KOPT-K1 (cell line): ENCODE data around the gene GRM5.
"Not testable (repeated sequence)": the region's sequence is repeated elsewhere in the genome, so short reads cannot be mapped to it uniquely, and the experiment has no call there.

Source experiments
- H3K27ac ChIP-seq: fragments of 200-600 bp; sonication (generic); 2 replicates; pipeline ENCODE4 v1.5.1; 2016; ENCODE audit warnings: antibody characterized with exemption, mild to moderate bottlenecking, low read depth, low read length; ENCODE audit not compliant: poor library complexity, severe bottlenecking
- H3K36me3 ChIP-seq: fragments of 200-600 bp; sonication (generic); 2 replicates; pipeline ENCODE4 v1.5.1; 2017; ENCODE audit warnings: antibody characterized with exemption, mild to moderate bottlenecking, low read length, moderate library complexity; ENCODE audit not compliant: insufficient read depth
- H3K9me3 ChIP-seq: fragments of 200-600 bp; sonication (generic); 2 replicates; pipeline ENCODE4 v1.5.1; 2017; ENCODE audit warnings: antibody characterized with exemption, low read length, mild to moderate bottlenecking; ENCODE audit not compliant: insufficient read depth, poor library complexity, severe bottlenecking

Gene GRM5

DNA sequence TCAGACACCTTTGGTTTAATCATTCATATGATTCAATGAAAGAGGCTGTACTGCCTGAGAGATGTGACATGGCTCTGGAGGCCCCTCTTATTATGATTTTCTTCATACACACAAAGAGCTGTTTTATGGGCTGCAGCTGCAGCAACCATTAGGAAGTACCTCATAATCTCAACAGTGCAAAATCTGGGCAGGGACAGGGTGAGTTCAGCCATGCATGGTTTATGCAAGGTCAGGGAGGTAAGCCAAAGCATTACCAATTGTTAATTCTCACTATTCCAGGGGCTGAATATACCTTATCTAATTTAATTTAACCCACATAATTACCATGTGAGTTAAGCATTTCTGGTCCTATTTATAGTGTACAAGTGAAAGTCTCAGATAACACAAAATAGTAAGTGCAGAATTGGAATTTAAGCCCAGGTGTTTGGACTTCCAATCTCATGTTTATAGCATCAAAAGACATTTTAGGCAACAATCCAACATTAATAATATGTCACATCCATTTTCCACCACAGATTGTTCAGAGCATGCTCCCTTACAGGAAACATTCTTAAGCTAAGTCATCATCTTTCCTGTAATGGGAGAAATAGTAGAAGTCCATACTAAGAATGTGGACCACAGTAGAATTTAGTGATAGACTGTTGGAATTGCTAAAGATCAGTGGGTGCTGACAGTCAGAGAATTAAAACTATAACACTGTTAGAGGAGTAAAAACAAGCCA lies 45.8 kb downstream of the GRM5 start:
- H3K36me3 ChIP-seq, H3K9me3 ChIP-seq, H3K27ac ChIP-seq: not testable (repeated sequence)

DNA sequence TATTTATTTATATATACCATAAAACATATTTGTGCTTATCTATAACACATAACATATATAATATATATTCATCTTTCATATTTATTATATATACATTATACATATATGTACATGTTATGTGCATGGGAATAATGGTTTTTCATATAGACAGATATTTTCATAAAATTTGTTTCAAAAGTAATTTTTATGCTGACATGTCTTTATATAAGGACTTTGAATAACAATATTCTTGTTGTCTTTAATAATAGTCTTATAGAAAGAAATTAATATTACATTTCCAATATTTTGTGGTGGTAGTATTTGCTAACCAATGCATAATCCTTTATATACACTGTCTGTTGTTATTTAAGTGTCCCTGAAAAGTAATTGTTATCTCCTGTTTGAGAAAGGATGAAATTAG lies 49.6 kb downstream of the GRM5 start:
- Histone ChIP-seq H3K27ac (no peak overlapping the region), H3K36me3 (no peaks in the 10 kb centered on the region), H3K9me3 (no peaks in the 10 kb centered on the region)

DNA sequence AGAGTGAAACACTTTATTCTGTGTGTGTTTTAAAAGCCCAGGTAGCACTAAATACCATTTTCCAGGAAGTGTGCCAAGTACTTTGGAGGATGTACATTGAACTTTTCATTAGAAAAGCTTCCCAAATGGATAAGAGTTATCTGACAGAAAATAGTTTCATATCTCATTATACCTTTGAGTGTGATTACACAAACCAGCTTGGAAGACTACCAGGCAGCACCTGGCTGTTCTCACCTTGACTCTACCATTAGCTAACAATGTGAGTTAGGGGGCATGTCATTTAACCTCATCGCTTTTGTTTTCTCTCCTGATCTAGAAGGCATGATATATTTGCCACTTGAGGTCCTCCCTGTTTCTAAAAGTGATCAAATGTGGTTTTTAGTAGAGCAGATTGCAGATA lies 50.2 kb downstream of the GRM5 start:
- H3K27ac ChIP-seq, result no peak overlapping the region
- H3K9me3 ChIP-seq, result no peaks in the 10 kb centered on the region
- H3K36me3 ChIP-seq, result no peaks in the 10 kb centered on the region

DNA sequence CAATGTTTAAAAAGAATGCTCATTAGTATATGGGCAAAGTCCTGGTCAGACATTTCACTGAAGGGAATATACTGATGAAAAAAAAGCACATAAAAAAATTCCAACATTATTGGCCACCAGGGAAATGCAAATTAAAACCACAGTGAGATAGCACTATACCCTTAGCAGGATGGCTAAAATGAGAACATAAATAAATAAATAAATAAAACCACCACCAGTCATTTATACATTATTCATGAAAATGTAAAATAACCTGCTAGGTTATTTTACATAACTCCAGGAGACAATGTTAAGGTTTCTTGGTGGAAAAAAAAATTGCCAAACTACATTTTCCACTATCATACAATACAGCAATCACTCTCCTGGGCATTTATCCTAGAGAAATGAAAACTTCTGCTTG lies 64.9 kb downstream of the GRM5 start:
- not testable (repeated sequence) for H3K9me3 ChIP-seq, H3K36me3 ChIP-seq, H3K27ac ChIP-seq

DNA sequence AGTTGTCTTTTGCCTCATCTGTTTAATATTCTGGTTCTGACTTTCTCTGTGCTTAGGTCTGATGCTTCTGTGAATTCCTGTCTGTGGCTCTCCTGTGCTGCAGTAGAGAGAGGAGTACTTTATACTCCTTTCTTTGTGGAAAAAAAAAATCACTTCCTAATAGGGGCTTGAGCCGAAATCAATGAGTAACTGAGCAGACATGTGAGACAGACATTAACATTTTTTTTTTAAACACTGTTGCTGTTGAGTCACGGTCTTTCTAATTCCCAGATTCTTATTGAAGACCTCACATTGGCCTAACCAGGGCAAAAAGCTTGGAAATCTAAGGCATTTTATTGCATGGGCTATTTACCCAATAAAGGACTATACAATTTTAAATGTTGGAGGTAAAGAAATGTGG lies 86.1 kb downstream of the GRM5 start:
- no peak overlapping the region for H3K27ac ChIP-seq
- no peaks in the 10 kb centered on the region for H3K9me3 ChIP-seq
- H3K36me3 ChIP-seq, result no peaks in the 10 kb centered on the region

DNA sequence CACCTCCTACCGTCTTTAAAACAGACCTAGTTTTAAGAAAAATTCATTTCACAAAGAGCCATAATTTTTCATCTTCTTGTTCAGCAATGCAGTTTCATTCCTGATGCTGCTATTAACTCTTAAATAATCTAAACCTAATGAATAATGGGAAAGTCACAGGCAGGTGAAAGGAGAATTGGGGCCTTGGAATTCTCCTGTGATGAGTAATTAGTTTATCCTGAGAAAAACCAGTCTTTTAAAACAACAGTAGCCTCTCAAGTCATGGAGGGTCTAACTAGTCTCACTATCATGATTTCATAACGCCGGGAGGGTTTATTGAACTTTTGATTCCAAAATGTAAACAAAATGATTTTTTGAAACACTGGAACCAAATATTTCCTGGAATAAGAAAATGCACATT lies 86.8 kb downstream of the GRM5 start:
- not testable (repeated sequence) for H3K9me3 ChIP-seq, H3K27ac ChIP-seq, H3K36me3 ChIP-seq

DNA sequence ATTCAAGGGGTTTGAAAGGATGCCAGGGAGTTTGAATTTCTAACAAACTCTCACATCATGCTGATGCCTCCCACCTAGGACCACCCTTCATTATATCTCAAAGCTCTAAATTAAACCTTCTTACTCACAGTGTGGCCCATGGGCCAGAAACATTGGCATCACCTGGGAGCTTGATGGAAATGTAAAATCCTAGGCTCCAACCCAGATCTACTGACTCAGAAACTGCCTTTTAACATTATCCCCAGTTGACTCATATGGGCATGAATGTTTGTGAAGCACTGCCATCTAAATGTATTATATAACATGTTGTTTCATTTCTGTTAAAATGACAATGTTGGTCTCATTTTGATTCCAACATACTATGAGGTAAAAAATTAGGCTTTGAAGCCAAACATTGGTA lies 90.3 kb downstream of the GRM5 start:
- H3K36me3 ChIP-seq, H3K27ac ChIP-seq, H3K9me3 ChIP-seq: not testable (repeated sequence)

DNA sequence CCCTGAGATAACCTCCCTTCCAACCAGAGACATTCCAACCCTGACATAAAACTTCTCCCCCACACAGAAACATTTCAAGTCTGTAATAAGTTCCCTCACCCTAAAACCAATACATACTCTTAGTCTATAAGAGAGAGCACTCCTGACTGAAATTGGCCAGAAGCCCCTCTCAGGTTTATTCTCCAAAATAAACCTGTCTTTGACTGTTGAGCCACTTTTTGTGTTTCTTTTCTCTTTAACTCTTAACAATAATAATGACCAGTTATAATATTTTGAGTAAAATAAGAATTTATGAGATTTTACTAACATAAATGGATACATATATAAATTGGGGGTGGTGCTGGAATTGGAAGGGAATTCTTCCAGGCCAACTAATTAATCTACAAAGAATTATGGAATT lies 93.6 kb downstream of the GRM5 start:
- H3K27ac ChIP-seq, result no peak overlapping the region
- H3K36me3 ChIP-seq, result no peaks in the 10 kb centered on the region
- H3K9me3 ChIP-seq, result no peaks in the 10 kb centered on the region

DNA sequence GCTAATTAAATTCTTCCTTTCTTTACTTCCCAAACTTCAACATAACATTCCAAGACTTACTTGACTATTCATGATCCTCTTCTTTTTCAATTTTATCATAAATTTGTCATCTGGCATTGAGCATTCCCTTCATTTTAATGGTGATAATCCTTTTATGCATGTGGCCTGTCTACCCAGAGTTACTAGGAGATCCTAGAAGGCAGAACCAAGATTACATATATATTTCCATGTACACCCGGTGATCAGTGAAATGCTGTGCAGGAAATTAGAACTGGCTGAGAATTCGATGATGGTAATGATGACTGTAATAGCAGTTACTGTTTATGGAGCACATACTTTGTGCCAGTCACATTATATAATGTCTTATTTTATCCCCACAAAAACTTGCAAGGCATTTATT lies 104.2 kb downstream of the GRM5 start:
- not testable (repeated sequence) for H3K9me3 ChIP-seq, H3K27ac ChIP-seq, H3K36me3 ChIP-seq

DNA sequence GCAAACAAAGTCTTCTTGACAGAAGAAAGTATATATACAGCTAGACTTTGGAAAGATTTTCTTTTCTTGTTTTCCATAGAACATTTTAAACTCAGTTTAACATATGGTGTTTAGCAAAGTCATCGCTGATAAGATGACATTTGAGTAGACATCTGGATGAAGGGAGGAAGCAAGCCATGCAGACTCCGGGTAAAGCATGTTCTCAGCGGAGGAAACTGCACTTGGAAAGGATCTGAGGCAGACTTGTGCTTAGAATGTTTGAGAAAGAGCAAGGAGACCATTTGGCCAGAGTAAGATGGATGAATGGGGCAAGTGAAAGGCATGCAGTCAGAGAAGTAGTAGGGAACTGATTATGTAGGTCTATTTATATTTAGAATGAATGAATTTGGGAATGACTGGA lies 105.9 kb downstream of the GRM5 start:
- H3K9me3 ChIP-seq, H3K36me3 ChIP-seq, H3K27ac ChIP-seq: not testable (repeated sequence)

DNA sequence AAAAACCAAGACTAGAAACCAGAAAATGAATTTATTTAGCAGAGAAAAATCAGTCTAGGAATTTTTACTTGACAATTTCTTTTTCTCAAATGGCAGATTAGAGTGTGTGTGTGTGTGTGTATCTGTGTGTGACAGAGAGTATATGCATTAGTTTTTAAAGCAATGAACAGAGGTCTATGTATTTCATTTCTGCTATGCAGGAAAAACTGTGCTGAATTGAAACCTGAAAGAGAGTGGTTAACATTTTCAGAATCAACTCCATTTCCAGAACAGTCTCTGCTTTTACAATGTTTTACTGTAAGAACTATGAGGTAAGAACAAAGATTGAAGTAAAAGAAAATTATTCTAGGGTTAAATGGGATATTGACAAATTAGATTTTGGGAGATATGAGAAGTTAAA lies 114.8 kb downstream of the GRM5 start:
- no peaks in the 10 kb centered on the region for H3K9me3 ChIP-seq
- no peak overlapping the region for H3K27ac ChIP-seq
- no peaks in the 10 kb centered on the region for H3K36me3 ChIP-seq

DNA sequence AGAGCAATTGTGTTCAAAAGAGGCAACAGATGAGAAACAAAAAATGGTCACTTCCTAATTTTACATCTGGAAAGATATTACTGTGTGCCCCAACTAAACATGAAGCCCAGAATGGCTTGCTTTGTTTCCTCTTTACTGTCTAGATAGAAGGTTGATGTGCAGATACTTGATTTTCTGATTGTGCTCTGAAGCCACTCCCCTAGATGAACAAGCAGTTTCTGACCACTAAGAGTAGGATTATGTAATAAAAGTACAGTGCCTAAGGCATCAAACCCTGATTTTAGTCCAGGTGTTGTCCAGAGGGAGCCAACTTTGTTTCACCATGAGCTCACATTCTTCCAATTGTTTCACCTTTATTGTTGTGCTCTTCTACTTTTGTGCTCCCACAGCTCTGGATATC lies 116.9 kb downstream of the GRM5 start:
- H3K9me3 ChIP-seq, H3K27ac ChIP-seq: not testable (repeated sequence)

DNA sequence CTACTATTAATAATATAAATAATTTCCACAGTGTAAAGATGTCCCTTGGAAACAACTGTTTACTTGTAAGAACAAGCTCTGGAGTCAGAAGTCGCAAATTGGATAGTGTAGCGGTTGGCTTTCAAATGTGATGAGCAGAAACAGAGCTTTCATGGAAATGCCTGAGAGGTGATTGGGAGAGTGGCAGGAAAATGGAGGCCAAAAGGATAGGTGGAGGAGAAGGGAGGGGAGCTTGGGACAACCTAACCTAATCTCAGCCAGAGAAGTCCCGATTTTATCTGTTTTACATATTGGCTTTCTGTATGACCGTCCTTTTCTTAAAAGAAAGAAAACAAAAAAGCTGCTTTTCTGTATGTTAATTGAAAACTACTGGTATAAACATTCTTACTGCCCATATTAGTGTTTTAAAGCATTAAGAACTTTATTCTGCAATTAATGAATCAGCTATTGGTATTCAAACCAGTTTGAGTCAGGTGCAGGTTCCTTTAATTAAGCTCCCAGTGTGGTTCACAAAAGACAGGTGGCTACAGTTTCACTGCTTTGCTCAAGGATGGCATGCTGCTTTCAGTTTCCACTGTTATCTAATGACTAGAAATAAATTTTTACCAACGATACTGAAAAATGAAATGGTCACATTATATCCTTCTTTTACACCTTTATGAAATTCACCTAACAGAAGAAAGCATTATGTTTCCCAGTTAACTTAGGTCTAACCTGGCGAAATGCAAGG lies 117.8 kb downstream of the GRM5 start:
- H3K9me3 ChIP-seq, H3K27ac ChIP-seq, H3K36me3 ChIP-seq: not testable (repeated sequence)

More for the DNA sequence above, 116.9 kb downstream of the GRM5 start:
- not testable (repeated sequence) for H3K36me3 ChIP-seq

DNA sequence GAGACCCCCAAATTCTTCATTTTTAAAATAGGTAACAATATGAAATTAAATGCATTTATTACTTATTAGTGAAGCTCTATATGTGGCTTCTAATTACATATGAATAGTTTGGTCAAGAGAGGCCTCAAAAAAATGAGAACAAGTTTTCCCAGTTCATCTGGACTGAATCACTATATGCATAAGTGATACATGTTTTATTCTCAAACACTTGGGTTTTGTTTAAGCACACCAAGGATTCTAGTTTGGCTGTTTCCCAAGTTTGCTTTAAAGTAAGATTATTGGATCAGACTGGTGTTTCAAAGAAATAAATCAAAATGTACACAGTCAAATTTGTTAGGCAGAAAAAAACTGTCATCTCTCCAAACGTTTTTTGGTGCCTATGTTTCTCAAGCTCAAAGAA lies 136.1 kb downstream of the GRM5 start:
- not testable (repeated sequence) for H3K27ac ChIP-seq, H3K9me3 ChIP-seq, H3K36me3 ChIP-seq

DNA sequence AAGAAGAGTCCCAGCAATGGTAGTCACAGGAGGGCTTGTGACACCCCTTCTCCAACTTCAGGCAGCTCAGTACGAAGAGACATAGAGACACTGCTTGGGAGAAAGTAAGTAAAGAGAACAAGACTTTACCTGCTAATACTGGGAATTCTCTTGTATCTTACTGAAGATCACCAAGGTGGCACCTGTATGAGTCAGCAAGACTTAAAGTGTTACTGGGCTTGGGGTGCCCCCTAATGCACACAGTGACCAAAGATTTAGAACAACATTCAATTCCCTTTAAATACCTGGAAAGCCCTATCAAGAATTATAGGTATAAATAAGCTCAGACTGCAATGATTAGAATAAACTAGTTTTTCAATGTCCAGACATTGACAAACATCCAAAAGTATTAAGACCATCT lies 148.7 kb downstream of the GRM5 start:
- not testable (repeated sequence) for H3K9me3 ChIP-seq, H3K36me3 ChIP-seq, H3K27ac ChIP-seq

DNA sequence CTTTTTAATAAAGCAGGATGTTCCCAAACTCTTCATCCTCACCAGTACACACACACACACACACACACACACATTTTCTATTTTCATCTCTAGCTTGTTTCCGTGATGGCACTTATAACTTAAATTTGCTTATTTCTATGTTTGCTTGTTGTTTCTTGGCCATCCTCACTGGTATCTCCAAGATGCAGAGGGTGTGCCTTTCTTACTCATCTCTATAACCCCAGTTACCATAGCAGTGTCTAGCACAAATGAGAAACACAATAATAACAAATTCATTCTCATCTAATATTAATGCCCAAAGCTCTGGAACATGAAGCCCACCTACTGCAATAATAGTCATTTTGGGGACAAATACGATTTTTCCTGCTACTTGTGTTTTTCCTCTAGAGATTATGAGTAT lies 156.3 kb downstream of the GRM5 start:
- Histone ChIP-seq H3K36me3 (no peaks in the 10 kb centered on the region), H3K27ac (no peak overlapping the region), H3K9me3 (no peaks in the 10 kb centered on the region)
